HG02981 (cell line): ENCODE measurements around the gene PLA2G7.
"Not testable (repeated sequence)": the region's sequence is repeated elsewhere in the genome, so short reads cannot be mapped to it uniquely, and the experiment has no call there.

Source experiments
- ATAC-seq: cut with Tn5 transposase; IDR thresholded peaks from one replicate; pipeline ENCODE4 v1.9.1; 2021; ENCODE audit warnings: mild to moderate bottlenecking, moderate library complexity; ENCODE audit not compliant: unreplicated experiment

The PLA2G7 gene

GRCh38 chr6:46749731-46750130 is 14.6 kb upstream of the PLA2G7 start:
- ATAC-seq = no peak

GRCh38 chr6:46748940-46749503 is 13.8 kb upstream of the PLA2G7 start:
- ATAC-seq = no peak

- no peak for ATAC-seq
Observed at GRCh38 chr6:46746696-46747095, 11.5 kb upstream of the PLA2G7 start, which contains the start of gene ANKRD66. Gene ANKRD66, plus strand, starts transcription at chr6:46746933. Its CDS starts 5,016 bp downstream, at chr6:46751949.

- no peak for ATAC-seq
Observed at GRCh38 chr6:46745973-46746372, 10.8 kb upstream of the PLA2G7 start.

- not testable (repeated sequence) for ATAC-seq
Observed at GRCh38 chr6:46744159-46744725, 9.1 kb upstream of the PLA2G7 start.

GRCh38 chr6:46743425-46744158 is 8.4 kb upstream of the PLA2G7 start:
- ATAC-seq = no peak

- no peak for ATAC-seq
Observed at GRCh38 chr6:46741910-46742309, 6.7 kb upstream of the PLA2G7 start.

GRCh38 chr6:46741482-46741881 is 6.3 kb upstream of the PLA2G7 start:
- ATAC-seq = no peak

- ATAC-seq = no peak
Observed at GRCh38 chr6:46736906-46737305, 1.7 kb upstream of the PLA2G7 start.

GRCh38 chr6:46735720-46736031 is 501 bp upstream of the PLA2G7 start:
- ATAC-seq = no peak

- no peak for ATAC-seq
Observed at GRCh38 chr6:46733341-46733801, 1.8 kb downstream of the PLA2G7 start.

- ATAC-seq = no peak
Observed at GRCh38 chr6:46730921-46731461, 4.2 kb downstream of the PLA2G7 start.

- no peak for ATAC-seq
Observed at GRCh38 chr6:46729787-46730326, 5.3 kb downstream of the PLA2G7 start.

- ATAC-seq = no peak
Observed at GRCh38 chr6:46720401-46720800, 14.8 kb downstream of the PLA2G7 start.

GRCh38 chr6:46719099-46719498 is 16.1 kb downstream of the PLA2G7 start:
- no peak for ATAC-seq

- no peak for ATAC-seq
Observed at GRCh38 chr6:46715141-46715540, 20.0 kb downstream of the PLA2G7 start.

- no peak for ATAC-seq
Observed at GRCh38 chr6:46711491-46711890, 23.7 kb downstream of the PLA2G7 start.

GRCh38 chr6:46706464-46706863 is 28.7 kb downstream of the PLA2G7 start:
- no peak for ATAC-seq

- ATAC-seq = no peak
Observed at GRCh38 chr6:46704562-46704961, 30.6 kb downstream of the PLA2G7 start.

GRCh38 chr6:46699970-46700369 is 35.2 kb downstream of the PLA2G7 start:
- ATAC-seq = no peak

GRCh38 chr6:46690911-46691451 is 44.2 kb downstream of the PLA2G7 start:
- no peak for ATAC-seq
